ENCODE results near the gene LIPH. TPM values are rescaled to one million over a fixed set of nuclear protein-coding genes. Genes with fewer than 3 reads are reported as not detected.

Gene LIPH
- polyA plus RNA-seq, 3 donors, result not detected

DNA sequence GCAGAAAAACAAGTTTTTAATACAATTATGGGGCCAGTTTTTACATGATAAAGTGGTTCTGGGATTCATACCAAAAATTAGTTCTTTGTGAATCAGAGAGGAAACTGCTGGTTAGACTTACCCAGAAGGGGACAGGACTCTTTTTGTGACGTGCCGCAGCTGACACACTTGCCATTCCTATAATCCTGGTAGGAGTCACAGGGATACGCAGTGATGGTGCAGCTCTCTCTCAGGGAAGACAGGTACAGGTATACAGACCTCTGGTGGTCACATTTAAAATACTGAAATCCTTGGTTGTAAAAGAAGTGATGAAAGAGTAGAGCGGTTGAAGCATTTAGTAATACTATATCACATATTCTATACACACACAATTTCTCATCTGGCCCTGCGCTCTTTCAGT is 33.4 kb downstream of the LIPH start:
- Mint-ChIP-seq H3K27ac (no peak overlapping the region), H3K4me1 (no peaks in the 10 kb centered on the region), H3K4me3 (no peak overlapping the region), H3K36me3 (no peaks in the 10 kb centered on the region), H3K27me3 (ENCODE audit: low read depth in 3 of 3) (peaks cover 4 to 20% (median 5%) of the 10 kb centered on the region in 3 donors), H3K9me3 (no peaks in the 10 kb centered on the region)
- H4K20me1 ChIP-seq (ENCODE audit: insufficient read depth, low read length), result no peaks in the 10 kb centered on the region
- no peak overlapping the region for H3K27ac ChIP-seq (ENCODE audit: low read depth in 1 of 2, low read length in 2 of 2)
- no peaks in the 10 kb centered on the region for H3K27me3 ChIP-seq (ENCODE audit: control insufficient read depth in 2 of 2, insufficient read depth in 2 of 2, low read length in 2 of 2)
- no peaks in the 10 kb centered on the region for H3K9me3 ChIP-seq (replicated peaks in 1 of 2; ENCODE audit: control insufficient read depth in 1 of 2, insufficient read depth in 1 of 2, low read length in 2 of 2)
- no peak for DNase-seq
- WGBS (ENCODE audit: insufficient coverage), result 100% methylated on average over 1 of the region's 5 CpGs
- no peak overlapping the region for H3K4me2 ChIP-seq (replicated peaks; ENCODE audit: extremely low read depth, low read length, poor library complexity, severe bottlenecking)
- no peaks in the 10 kb centered on the region for H3K36me3 ChIP-seq (replicated peaks in 1 of 2; ENCODE audit: control insufficient read depth in 1 of 2, insufficient read depth in 2 of 2, low read length in 2 of 2)
- no peaks in the 10 kb centered on the region for H3K79me2 ChIP-seq (ENCODE audit: insufficient read depth, low read length)
- H3K4me3 ChIP-seq (replicated peaks in 1 of 3; ENCODE audit: low read depth in 2 of 3, low read length in 3 of 3), result no peak overlapping the region
- H2AFZ ChIP-seq (ENCODE audit: insufficient read depth, low read depth, low read length, poor library complexity, severe bottlenecking), result no peak overlapping the region
- H3K4me1 ChIP-seq (ENCODE audit: control insufficient read depth in 1 of 2, insufficient read depth in 2 of 2, low read length in 2 of 2), result no peaks in the 10 kb centered on the region
- no peak overlapping the region for H3K9ac ChIP-seq (ENCODE audit: insufficient read depth, low read length, poor library complexity, severe bottlenecking)
- intact Hi-C loops (cut with micrococcal nuclease), result no loop called here
- TF ChIP-seq, protein P1, sequence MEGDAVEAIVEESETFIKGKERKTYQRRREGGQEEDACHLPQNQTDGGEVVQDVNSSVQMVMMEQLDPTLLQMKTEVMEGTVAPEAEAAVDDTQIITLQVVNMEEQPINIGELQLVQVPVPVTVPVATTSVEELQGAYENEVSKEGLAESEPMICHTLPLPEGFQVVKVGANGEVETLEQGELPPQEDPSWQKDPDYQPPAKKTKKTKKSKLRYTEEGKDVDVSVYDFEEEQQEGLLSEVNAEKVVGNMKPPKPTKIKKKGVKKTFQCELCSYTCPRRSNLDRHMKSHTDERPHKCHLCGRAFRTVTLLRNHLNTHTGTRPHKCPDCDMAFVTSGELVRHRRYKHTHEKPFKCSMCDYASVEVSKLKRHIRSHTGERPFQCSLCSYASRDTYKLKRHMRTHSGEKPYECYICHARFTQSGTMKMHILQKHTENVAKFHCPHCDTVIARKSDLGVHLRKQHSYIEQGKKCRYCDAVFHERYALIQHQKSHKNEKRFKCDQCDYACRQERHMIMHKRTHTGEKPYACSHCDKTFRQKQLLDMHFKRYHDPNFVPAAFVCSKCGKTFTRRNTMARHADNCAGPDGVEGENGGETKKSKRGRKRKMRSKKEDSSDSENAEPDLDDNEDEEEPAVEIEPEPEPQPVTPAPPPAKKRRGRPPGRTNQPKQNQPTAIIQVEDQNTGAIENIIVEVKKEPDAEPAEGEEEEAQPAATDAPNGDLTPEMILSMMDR (IDR thresholded peaks at IDR 0.05), result no peak

DNA sequence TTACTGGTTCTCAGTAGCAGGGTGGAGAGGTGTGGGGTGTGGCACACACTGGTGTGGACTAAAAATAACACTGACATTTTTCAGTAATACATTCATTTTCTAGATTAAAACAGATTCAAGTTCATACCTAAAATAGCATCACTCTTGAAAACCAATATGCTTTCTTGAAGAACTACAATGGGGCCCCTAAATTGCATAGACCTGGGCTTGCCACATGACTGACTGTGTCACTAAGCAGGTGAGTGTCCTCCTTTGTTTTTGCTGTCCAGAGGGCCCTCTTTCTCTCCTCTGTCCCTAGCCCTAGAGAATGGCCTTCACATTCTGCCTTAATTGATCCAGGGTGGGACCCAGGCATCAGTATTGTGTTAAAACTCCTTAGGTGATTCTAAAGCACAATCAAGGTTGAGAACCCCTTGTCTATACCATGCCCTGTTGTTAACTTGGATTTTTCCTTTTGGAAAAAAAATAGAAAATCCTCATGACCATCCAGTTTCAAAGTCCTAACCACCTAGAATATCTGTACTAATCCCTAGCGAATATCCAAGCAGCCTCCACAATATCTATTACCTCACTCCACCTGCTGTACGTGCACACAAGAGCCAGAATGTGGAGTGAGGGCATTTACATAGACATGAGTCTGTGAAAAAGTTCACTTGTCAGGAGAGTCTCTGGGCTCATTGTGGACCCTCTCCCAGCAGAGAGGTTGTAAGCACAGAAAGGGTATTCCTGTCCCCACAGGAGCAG is 34.8 kb downstream of the LIPH start:
- intact Hi-C loops (cut with micrococcal nuclease), result no loop called here
- Mint-ChIP-seq H3K4me1 (no peaks in the 10 kb centered on the region), H3K4me3 (no peak overlapping the region), H3K9me3 (no peaks in the 10 kb centered on the region), H3K36me3 (no peaks in the 10 kb centered on the region), H3K27me3 (ENCODE audit: low read depth in 3 of 3) (peaks cover 4 to 20% (median 5%) of the 10 kb centered on the region in 3 donors), H3K27ac (no peak overlapping the region)
- Histone ChIP-seq H3K27ac (ENCODE audit: low read depth in 1 of 2, low read length in 2 of 2) (no peak overlapping the region), H3K4me2 (replicated peaks; ENCODE audit: extremely low read depth, low read length, poor library complexity, severe bottlenecking) (no peak overlapping the region), H3K4me3 (replicated peaks in 1 of 3; ENCODE audit: low read depth in 2 of 3, low read length in 3 of 3) (no peak overlapping the region), H2AFZ (ENCODE audit: insufficient read depth, low read depth, low read length, poor library complexity, severe bottlenecking) (no peak overlapping the region), H3K9me3 (replicated peaks in 1 of 2; ENCODE audit: control insufficient read depth in 1 of 2, insufficient read depth in 1 of 2, low read length in 2 of 2) (no peaks in the 10 kb centered on the region), H4K20me1 (ENCODE audit: insufficient read depth, low read length) (no peaks in the 10 kb centered on the region), H3K79me2 (ENCODE audit: insufficient read depth, low read length) (no peaks in the 10 kb centered on the region), H3K27me3 (ENCODE audit: control insufficient read depth in 2 of 2, insufficient read depth in 2 of 2, low read length in 2 of 2) (no peaks in the 10 kb centered on the region), H3K4me1 (ENCODE audit: control insufficient read depth in 1 of 2, insufficient read depth in 2 of 2, low read length in 2 of 2) (no peaks in the 10 kb centered on the region), H3K9ac (ENCODE audit: insufficient read depth, low read length, poor library complexity, severe bottlenecking) (no peak overlapping the region), H3K36me3 (replicated peaks in 1 of 2; ENCODE audit: control insufficient read depth in 1 of 2, insufficient read depth in 2 of 2, low read length in 2 of 2) (no peaks in the 10 kb centered on the region)
- WGBS (ENCODE audit: insufficient coverage), result no CpG with 5 or more reads among the region's 2 CpGs
- no peak for DNase-seq
- TF ChIP-seq, protein P1 (IDR thresholded peaks at IDR 0.05), result no peak

Measured in CD14-positive monocyte (primary cell).